NCI-H1694 (cell line): ENCODE data around the gene SLC5A10.
"Not testable (repeated sequence)": the region's sequence is repeated elsewhere in the genome, so short reads cannot be mapped to it uniquely, and the experiment has no call there.

ENCODE experiments used
- DNase-seq: peaks from one replicate; lab custom pipeline; 2025; lab: John Stamatoyannopoulos, UW

SLC5A10 gene

DNA sequence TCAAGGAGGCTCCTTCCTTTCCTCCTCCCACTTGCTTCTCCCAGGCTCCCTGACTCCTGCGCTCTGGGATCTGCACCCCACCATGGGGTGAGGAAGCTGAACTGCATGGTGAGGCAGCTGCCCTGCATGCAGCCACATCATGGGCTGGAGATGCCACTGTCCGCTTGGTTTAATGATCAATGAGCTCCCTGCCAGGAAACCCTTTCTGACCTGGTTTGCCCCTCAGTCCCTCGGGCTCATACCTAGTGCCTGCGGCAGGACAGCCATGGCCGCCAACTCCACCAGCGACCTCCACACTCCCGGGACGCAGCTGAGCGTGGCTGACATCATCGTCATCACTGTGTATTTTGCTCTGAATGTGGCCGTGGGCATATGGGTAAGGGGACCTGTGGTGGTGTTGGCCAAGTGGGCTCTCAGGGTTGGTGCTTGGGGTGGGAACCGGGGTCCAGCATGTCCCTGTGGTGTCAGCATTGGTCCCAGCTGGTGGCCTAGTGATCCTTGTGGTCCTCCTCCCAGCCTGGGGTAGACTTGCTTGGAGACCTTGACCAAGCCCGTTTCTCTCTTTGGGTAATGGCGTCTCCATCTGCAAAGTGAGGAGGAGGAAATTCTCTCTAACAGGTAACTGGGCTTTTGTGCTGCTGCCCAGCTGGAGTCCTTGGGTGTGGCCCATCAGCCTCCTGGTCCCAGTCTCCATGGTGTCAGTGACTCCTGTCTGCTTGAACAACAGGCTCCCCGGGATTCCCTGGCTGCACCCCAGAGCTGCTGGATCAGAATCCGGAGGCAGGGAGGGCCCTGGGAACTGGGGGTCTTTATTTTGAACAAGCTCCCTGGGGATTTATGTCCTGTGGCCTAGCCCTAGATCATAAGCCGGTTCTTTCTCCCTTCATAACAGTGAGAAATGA, at the start of gene SLC5A10:
TSS of gene SLC5A10 (plus strand) at position 225 of the 902 bp plus-strand sequence. CDS start at position 266, 41 bp downstream.
- DNase-seq, result no peak

- DNase-seq, result no peak
Observed at GRCh38 chr17:18904482-18904881, 47.5 kb upstream of the SLC5A10 start.

GRCh38 chr17:18905226-18905625, 46.7 kb upstream of the SLC5A10 start:
- DNase-seq, result no peak

GRCh38 chr17:18910326-18910725, 41.6 kb upstream of the SLC5A10 start:
- no peak for DNase-seq

DNA sequence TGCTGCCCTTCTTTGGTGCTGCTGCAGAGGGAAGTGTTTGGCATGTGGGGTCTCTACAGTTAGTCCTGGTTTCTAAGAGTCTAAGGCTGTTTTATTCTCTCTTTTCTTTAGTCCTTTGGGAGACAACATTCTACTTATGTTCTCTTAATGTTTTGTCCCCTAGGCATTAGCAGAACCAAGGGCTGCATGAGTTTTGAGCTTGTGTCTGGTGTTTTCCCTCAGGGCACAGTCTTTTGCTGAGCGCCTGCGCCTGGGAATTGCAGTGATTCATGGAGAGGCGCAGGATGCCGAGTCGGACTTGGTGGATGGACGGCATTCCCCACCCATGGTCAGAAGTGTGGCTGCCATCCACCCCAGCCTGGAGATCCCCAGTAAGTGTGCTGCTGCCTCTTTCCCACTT, 41.1 kb upstream of the SLC5A10 start:
- no peak for DNase-seq

GRCh38 chr17:18916816-18917500, 35.0 kb upstream of the SLC5A10 start:
- no peak for DNase-seq

- no peak for DNase-seq
Observed at GRCh38 chr17:18917506-18918032, 34.4 kb upstream of the SLC5A10 start.

DNA sequence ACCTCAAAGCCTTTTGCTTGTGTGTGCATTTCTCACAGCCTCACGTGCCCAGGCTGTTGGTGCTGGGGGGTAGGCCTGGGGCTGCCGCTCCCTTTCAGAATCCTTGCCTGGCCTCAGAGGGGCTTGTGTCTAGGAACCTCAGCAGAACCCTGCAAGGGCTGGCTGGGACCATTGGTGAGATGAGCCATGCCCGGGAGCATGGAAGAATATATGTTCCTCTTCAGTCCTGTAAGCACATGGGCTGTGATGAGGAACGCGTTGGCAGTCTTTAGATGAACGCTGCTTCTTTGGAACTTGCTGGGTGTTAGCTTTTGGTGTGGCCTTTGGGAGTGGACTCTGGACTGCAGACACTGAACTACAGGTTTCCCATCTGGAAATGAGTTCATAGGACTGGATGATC, 32.0 kb upstream of the SLC5A10 start:
- DNase-seq, result no peak

- DNase-seq, result no peak
Observed at GRCh38 chr17:18920911-18921441, 31.0 kb upstream of the SLC5A10 start.

DNA sequence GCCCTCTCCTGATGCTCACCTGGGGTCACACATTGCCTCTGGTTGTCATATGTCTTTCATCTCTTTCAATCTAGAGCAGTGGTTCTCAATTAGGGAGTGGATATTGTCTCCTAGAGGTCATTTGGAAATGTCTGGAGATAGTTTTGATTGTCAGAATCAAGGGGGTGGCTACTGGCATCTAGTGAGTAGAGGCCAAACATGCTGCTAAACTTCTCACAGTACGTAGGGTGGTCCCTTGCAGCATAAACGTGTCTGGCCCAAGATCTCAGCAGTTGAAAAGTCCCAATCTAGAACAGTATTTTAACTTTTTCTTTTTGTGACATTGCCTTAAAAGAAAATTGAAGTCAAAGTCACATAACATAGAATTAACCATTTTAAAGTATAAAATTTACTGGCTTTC, 30.5 kb upstream of the SLC5A10 start:
- DNase-seq, result no peak

GRCh38 chr17:18921912-18922451, 30.0 kb upstream of the SLC5A10 start:
- DNase-seq, result no peak

- not testable (repeated sequence) for DNase-seq
Observed at GRCh38 chr17:18922596-18922995, 29.4 kb upstream of the SLC5A10 start.

DNA sequence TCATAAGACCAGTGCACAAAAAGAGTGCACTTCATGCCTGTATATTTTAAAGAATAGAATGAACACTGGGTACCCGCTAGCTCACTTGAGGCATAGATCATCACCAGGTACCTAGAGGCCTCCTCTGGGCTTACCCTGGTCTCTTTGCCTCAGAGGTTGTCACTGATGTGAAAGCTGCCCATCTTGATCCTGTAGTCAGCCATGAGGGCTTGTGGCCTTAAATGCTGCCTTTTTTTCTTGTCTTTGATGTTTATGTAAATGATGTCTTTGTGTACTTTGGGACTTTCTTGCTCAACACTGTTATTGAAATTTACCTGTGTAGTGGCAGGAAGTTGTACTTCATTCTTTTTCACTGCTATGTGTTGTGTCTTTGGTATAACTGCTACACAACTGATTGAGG, 26.8 kb upstream of the SLC5A10 start:
- DNase-seq, result no peak

DNA sequence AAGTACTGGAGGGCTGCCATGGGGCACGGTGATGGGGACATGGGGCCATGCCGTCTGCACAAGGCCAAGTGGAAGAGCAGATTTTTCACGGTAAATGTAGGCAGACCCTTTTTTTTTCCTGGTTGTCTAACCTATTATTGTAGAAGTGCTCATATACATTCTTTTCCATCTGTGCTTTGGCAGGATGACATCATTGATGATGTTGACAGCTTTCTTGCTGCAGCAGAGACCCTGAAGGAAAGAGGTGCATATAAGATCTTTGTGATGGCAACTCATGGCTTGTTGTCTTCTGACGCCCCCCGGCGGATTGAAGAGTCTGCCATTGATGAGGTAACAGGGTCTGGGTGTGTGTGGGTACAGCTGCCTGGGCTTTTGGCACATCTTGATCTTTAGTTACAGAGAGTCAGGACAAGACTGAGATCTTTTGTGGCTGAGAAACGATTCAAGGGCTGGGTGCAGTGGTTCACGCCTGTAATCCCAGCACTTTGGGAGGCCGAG, 23.3 kb upstream of the SLC5A10 start:
- DNase-seq, result no peak

DNA sequence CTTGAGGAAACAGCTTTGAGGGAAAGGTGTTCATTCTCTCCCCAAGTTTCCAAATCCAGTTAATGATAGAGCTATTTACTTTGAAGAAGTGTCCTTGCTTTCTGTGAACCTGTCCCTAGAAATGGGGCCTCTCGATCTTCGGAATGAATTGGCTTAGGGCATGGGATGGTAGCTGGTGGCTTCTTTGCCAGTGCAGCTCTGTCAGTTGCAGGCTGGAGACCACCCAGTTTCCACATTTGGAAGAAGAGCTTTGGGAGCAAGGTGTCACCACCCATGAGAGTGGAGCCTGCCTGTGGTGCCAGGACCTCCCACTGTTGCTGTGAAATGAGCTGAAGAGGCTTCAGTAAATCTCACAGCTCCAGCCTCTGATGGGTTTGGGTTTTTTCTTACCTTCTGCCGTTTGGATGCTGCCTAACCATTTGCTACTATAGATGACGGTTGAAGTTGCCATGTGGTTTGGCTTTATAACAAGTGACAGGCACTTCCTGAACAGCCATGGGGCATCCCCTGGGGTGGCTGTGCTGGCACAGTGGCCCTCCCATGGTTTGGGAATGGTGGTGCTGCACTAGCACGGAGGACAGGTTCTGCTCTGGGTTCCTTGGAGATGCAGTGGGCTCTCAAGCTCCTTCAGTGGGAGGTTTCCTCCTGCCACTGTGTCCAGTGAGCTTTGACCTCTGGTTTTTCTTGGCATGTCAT, 19.5 kb upstream of the SLC5A10 start:
- DNase-seq, result no peak

GRCh38 chr17:18933102-18934058, 18.6 kb upstream of the SLC5A10 start:
- no peak for DNase-seq

DNA sequence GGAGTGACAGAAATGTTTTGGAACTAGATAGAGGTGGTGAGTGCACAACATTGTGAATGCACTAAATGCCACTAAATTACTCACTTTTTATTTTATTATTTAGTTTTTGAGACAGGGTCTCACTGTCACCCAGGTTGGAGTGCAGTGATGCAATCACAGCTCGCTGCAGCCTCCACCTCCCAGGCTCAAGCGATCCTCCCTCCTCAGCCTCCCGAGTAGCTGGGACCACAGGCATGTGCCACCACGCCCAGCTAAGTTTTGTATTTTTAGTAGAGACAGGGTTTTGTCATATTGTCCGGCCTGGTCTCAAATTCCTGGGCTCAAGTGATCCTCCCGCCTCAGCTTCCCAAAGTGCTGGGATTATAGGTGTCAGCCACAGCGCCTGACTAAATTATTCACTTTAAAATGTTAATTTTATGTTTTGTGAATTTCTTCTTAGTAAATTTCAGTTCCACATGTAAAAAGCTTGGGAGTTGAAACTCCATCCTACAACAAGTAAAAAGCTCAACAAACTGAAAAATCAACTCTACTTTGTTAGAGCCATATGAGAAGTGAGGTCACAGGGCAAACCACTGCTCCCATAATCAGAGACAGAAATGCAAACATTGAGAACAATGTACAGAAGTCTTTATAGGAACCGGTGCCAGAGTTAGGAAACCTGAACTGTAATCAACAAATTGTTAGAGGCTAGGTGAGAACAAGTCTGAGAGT, 13.8 kb upstream of the SLC5A10 start:
- DNase-seq, result no peak

- DNase-seq, result no peak
Observed at GRCh38 chr17:18938692-18939023, 13.3 kb upstream of the SLC5A10 start.

DNA sequence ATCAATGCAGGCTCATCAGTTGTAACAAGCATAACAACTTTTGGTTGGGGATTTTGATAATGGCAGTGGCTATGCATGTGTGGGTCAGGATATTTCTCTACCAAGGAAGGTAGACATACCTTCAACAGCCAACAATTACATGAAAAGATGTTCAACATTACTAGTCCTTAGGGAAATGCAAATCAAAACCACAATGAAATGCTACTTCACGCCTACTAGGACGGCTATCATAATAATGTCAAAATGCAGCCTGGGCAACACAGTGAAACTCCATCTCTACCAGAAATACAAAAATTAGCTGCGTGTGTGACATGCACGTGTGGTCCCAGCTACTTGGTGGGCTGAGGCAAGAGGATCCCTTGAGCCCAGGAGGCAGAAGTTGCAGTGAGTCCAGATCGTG, 7.3 kb upstream of the SLC5A10 start:
- DNase-seq, result no peak

- DNase-seq, result no peak
Observed at GRCh38 chr17:18946536-18946935, 5.4 kb upstream of the SLC5A10 start.
